Midbrain (tissue), 1 donor: ENCODE results near the gene TPRG1L.

ENCODE experiments used
- DNase-seq: peaks from one replicate; lab custom pipeline; 2025; lab: John Stamatoyannopoulos, UW

TPRG1L gene

DNA sequence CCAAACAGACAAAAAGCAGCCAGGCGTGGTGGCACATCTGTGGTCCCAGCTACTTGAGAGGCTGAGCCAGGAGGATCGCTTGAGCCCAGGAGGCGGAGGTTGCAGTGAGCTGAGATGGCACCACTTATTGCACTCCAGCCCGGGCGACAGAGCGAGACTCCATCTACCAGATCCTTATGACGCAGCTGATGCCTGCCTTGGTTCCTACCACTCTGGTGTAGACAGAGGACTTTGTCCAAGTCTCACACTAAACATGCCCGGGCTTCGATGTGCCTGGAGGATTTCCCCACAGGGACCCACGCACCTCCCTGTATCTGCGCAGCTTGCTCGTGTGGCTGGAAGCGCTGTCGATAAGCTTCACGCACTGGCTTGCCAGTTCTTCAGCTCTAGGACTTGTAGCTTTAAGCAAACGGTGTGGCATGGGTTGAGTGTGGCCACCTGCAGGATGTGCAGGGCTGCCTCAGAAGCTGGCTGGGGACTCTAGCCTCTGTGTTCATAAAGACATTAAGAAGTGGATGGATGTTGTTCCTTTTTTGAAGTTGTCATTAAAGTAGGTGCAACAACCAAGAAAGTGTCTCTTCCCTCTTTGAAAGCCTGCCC is 4.8 kb downstream of the TPRG1L start:
- DNase-seq, result no peak

DNA sequence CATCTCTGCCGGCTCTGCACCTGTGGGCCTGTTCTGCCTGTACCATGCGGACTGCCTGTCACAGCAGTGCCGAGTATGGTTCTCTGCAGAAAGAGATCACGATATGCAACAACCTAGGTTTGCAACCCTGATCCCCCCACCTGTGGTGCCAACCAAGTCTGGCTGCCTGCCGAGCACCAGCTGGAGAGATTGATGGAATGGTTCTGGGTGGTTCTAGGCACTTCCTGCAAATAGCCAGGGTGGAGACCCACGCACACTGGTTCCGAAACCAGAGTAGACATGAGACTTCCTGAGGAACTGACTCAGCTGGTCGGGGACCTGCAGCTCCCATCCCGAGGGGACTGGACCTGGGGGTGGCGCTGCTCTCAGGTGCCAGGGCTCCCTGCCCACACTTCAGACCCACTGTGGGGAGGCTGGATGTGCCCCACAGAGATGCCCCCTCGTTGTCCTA is 5.4 kb downstream of the TPRG1L start:
- DNase-seq, result no peak

DNA sequence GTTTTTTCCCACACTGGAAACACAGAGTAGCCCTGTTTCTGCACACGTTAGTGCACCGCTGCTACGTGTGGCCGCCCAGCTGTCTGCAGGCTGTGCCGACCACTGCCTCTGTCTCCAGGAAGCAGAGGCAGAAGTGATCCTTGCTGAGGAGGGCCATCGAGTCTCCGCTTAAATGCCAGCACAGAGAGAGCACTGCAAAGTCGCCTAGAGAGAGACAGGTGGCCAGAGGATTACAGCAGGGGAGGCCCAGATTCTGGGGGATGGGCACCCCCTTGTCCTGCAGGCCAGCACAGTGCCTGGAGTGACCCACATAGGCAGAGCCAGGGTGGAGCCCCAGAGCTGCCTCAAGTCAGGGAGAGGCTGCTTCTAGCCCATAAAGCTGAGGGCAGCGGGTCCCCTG is 6.1 kb downstream of the TPRG1L start:
- no peak for DNase-seq

DNA sequence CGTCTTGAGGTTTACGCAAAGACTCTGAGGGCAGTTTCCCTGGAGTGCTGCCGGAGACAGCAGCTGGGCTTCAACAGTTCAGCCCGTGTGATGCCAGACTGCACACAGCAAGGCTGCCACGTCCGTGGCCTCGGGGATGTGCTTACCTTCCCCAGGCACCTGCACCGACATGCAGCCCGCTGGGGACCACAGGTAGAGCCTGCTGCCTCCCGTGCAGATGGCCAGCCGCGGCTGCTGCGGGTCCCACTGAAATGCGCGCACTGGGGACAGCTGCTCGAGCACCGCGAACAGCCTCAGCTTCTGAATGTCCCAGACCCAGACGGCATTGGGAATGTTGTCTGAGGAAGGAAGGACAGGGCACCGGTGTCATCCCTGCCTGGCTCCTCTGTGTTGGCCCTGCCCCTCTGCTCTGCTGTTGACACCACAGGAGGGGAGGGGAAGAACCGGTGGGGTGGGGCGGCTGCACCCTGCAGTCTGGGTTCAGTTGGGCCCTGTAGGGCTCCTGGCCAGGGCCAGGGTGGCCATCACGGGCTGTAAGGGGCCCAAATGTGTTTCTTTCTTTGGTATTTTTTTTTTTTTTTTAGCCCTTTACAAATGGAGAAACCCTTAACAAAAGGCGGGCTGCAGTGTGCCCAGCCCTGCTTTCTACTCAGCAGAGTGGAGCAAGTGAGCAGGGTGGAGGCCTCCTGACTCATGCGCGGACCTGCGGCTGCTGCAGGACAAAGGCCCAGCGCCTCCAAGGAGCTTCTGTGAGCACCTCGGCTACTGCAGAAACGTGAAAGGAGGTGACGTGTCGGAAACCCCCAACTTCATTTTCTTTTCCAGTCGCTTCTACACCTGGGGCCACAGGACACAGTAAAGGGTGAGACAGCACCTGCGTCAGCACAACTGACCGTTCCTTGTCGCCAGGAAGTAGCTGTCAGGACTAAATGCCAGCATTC is 6.8 kb downstream of the TPRG1L start:
- DNase-seq, result no peak

DNA sequence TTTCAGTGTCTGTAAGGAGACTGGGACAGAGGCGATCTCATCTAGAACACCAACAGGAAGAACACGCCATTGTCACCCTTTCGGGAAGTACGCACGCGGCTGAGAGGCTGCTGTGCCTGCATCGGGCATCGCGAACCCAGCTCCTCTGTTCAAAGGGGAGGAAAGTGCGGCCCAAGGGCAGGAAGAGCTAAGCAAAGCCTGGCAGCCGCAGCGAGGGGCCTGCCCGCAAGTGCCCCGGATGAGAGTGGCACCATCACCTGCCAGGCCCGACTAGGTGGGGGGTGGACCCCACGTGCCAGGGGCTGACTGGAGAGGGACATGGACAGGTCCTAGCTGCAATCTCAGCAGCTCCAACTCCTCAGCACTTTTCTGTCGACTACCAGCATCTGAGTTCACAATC is 7.5 kb downstream of the TPRG1L start:
- no peak for DNase-seq

DNA sequence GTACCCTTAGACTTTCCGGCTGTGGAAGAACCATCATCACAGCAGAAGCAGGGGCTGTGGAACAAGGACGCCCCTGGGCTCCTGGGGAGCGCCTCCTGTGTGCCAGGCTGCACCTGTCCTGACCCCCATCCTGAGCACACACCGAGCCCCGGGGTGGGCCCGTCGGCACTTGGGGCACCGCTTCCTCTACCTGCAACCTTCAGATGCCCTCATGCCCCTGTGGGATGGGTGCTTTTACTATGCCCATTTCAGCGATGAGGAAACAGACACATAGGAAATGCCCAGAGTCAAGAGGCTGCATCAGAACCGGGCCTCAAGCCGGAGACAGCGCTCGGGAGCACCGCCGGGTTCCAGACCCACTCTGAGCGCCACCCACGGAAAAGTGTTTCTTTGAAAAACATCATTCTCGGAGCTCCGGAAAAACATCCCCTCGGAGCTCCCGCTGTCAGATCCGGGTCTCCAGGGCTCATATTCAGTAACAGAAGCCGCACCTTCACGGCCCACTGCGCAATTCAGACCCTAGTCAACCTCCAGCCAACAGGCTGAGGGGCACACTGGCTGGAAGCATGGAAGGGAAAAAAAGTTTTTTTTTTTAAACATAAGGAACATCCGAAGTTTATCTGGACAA is 8.0 kb downstream of the TPRG1L start:
- DNase-seq, result no peak

DNA sequence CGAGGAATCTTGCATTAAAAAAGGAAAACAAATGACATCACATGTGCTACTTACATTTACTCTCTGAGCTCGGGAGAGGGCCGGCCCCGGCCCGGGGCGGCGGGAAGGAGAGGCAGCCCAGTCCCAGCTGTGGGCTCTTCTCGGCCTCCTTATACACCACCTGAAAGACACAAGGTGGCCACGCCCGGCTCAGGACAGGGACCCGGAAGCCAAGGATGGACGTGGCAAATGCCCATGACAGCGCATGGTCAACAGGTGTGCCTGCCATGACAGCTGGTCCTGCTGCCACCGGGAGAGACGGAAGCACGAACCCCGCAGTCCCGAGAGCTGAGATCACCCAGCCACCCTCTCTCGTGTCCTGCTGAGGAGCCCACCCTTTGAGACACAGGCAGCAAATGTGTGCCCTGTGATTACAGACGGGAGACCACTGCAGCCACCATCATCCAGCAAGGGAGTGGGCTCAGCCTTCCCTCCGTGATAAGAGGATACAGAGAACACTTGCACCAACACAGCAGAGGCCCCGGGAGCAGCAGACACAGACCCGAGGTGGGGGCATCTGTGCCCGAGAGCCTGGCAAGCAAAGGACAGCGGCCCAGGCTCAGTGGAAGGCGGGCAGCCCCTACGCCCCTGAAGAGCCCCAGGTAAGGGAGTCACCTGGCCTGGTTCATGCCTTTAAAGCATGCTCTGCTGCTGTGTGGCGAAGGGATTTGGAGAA is 8.7 kb downstream of the TPRG1L start:
- DNase-seq, result no peak

DNA sequence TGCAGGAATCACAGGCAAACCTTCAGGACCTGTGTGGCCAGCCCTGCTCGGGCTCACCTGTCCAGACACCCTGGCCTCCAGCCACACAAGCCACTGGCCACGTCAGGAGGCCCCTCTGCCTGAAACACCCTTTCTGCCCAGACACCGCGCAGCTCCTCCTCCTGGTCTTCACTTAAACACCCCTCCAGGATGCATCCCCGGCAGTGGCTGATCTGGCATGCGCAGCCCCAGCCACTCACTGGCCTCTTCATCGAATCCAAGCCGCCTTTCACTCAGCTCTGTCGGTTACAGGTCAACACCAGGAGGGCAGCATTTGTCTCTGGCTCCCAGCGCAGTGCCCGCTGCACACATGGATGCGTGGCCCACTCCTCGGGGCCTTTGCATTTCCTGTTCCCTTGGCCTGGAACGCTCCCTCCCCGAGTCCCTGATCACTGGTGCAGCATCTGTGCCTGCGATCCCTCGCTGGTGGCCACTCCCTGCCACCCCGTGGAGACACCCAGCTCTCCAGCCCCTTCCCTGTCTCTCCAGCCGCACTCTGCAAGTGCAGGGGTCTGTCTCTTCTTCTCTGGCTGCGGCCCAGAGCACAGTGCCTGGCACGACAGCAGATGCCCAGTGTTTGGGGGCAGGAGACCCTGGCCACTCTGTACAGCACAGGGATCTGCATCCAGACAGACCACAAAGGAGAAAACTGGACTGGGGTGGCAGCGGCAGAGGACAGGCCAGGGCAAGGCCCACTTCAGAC is 9.4 kb downstream of the TPRG1L start:
- DNase-seq, result no peak

DNA sequence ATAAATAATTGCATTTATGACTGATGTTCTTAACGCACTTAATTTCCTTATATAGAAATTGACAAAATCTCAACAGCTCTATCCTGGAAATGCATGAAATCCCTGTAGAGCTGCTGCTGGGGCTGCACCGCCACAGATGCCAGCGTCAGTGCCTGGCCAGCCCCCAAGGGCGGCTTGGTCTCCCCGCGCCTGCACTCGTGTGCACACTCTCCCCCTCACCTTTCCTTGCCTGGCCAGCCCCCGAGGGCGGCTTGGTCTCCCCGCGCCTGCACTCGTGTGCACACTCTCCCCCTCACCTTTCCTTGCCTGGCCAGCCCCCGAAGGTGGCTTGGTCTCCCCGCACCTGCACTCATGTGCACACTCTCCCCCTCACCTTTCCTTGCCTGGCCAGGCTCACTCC is 11.3 kb downstream of the TPRG1L start:
- no peak for DNase-seq

DNA sequence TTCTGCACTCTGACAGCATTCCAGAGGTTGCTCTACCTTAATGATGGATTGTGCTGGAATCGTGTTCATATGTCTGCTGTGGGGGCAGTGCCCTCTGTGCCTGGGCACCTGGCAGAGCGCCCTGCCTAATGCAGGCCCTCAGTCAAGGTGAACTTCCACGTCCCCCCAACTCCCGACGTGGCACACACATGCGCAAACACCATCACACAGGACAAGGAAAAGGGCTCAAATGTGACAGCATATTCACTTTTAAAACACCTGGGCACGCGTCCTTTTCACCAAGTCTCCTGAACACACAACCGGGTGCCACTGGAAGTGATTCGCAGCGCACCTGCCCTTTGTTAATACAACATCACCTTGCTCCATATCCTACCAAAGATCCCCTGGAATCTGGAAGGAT is 11.7 kb downstream of the TPRG1L start:
- DNase-seq, result no peak

DNA sequence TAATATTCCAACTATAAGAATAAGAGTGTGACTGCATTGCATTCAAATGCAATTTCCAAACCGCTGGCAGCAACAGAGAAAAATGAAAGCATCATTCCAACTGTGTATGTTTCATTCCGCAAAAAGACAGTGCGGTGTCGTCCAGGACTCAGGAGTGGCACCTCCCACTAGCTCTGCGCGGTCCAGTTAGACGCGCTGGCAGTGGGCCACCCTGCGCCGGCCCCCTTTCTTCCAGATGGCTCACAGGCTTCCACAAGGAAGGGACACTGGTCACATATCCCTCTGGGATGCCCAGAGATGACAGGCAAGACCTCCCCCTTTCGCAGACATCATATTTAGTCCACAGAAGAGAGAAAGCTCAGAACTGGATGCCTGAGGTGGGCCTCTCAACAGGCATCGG is 13.2 kb downstream of the TPRG1L start:
- no peak for DNase-seq

DNA sequence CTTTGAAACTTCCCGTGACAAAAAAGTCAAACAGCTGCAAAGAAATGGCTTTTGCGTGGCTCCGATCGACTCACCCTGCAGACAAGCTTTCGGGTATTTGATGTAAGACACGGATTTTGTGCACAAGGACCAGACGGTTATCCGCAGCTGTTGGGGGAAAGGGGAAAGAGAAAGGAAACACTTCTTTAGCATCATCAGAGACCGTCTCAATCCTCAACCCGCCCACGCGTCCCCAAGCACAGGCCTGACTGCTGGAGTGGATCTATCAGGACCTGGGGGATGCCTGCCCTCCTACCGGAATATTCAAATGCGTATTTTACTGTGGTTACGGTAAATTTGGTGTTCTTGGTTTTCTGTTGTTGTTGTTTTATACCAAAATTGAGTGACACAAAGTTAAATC is 13.9 kb downstream of the TPRG1L start:
- no peak for DNase-seq

DNA sequence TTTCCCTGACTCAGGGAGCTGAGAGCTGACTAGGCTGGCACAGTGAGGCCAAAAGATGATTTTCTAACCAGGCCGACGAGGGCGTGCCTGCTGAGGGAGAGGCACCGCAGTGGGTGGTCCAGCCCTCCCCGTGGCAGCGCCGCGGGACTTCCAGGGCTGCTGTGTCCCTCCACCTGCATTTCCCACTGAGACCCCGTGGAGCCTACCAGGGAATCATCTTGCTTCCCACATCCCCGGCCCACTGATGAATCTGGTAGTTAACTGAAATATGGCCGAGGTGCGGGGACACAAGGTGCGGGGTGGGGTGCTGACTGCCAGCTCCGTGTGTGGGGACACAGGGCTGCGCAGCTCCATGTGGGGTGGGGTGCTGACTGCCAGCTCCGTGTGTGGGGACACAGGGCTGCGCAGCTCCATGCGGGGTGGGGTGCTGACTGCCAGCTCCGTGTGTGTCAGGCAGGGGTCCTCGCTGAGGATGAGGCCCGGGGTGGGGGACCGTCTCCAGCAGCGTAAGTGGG is 14.6 kb downstream of the TPRG1L start:
- no peak for DNase-seq

DNA sequence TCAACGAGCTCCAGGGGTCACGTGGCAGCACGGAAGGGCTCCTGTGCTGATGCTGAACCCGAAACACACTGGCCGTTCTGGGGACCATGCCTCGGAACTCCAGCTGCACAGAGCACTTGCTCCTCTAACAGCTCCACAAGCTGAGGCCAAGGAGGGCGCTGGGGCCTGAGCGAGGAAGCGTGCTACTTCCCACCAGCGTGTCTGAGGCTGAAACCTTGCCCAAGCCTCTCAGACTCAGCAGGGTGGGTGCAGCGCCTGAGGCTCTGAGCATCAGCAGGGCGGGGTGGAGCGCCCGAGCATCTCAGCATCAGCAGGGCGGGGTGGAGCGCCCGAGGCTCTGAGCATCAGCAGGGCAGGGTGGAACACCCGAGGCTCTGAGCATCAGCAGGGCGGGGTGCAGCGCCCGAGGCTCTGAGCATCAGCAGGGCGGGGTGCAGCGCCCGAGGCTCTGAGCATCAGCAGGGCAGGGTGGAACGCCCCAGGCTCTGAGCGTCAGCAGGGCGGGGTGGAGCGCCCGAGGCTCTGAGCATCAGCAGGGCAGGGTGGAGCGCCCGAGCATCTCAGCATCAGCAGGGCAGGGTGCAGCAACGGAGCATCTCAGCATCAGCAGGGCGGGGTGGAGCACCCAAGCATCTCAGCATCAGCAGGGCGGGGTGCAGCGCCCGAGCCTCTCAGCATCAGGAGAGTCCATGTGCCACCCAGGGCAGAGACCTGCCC is 15.5 kb downstream of the TPRG1L start:
- no peak for DNase-seq

DNA sequence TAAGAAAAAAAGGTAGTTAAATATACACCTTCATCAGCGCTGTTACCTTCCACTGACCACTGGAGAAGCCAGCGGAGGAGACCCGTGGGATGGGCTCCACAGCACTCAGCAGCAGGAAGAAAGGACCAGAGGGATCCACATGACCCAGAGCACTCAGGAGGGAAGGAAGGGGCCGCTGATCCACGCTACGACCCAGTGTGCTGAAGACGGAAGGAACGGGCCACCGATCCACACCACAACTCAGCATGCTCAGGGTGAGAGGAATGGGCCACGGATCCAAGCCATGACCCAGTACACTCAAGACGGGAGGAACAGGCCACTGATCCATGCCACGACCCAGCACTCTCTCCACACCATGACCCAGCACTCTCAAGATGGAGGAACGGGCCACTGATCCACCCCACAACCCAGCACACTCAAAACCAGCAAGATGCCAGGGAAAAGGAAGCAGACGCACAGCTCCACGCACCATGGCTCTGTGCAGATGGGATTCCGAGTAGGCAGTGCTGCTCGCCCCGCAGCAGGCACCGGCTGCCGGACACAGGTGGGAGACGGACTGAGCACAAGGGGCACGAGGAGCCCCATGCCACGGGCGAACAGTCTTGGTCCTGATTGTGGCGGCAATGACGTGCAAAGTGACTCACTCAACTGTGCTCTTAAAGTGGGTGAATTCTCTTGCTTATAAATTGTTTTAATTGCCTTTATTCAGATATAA is 16.4 kb downstream of the TPRG1L start:
- DNase-seq, result no peak

DNA sequence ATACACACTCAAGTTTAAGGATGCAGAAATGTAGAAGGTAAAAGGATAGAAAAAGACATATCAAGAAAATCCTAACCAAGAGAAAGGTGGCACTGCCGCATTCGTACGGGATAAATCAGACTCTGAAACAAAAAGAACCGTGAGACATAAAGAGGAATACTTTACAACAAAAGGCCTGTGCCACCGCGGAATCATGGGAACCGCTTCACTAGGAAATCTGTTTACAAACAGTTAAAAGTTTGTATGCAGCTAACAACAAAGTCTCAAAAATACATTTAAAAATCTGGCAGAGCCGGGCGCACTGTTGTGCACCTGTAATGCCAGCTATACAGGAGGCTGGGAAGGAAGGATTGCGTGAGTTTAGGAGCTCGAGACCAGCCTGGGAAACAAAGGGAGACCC is 17.0 kb downstream of the TPRG1L start:
- no peak for DNase-seq

DNA sequence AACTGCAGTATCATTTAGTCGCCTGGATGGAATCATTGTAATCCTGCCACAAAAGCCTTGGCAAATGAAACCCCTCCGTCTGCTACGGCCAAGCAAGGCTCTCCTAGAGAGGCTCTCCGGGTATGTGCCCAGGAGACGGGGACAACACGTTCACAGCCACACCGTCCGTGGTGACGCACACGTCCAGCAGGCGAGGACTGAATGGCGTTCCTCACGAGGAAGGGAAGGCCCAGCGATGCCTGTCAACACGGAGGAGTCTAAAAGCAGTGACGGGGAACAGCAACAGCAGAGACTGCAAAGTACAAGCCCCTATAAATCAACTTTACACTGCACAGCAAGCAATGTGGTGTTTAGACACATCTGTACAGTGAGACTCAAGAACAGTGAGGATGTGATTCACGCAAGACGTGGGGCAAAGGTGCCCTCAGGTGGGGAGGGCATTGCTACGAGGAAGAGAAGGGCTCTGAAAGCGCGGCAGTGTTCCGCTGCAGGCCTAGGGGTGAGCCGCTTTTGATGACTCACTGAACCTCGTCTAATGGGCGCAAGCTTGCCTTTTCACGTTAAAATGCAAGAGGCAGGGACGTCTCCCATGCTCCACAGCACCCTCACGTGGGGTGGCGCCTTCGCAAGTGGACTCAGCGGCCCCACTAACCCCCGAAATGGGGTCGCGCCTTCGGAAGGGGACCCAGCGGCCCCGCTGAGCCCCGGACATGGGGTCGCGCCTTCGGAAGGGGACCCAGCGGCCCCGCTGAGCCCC is 18.3 kb downstream of the TPRG1L start:
- DNase-seq, result no peak

DNA sequence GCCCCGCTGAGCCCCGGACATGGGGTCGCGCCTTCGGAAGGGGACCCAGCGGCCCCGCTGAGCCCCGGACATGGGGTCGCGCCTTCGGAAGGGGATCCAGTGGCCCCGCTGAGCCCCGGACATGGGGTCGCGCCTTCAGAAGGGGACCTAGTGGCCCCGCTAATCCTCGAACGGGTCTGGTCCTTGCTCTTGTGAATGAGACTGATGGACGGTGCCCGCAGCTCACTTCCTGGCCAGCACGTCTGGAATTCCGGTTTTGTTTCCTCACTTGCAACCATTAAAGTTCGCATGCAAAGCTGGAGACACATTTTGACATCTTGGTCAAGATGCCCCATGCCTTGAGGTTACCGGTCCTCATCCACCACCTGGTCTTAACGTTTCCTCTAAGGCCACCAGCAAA is 19.5 kb downstream of the TPRG1L start:
- DNase-seq, result no peak

DNA sequence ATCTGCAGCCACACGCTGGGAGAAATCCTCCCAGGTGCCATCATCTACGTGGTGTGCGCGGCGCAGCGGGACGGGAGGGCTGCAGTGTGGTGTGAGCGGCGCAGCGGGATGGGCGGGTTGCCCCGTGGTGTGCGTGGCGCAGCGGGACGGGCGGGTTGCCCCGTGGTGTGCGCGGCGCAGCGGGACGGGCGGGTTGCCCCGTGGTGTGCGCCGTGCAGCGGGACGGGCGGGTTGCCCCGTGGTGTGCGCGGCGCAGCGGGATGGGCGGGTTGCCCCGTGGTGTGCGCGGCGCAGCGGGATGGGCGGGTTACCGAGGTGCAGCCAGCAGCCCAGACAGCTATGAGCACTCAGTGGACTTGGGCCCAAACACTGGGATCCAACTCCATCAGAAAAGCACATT is 20.4 kb downstream of the TPRG1L start:
- no peak for DNase-seq
